ENCODE results near the gene FHIT.
A peak's percentile ranks its signal among the peaks of the same experiment; 100 is the strongest.

Gene FHIT

GRCh38 chr3:60313231-60313798, 937.9 kb downstream of the FHIT start:
- DNase-seq, result no peak

DNA sequence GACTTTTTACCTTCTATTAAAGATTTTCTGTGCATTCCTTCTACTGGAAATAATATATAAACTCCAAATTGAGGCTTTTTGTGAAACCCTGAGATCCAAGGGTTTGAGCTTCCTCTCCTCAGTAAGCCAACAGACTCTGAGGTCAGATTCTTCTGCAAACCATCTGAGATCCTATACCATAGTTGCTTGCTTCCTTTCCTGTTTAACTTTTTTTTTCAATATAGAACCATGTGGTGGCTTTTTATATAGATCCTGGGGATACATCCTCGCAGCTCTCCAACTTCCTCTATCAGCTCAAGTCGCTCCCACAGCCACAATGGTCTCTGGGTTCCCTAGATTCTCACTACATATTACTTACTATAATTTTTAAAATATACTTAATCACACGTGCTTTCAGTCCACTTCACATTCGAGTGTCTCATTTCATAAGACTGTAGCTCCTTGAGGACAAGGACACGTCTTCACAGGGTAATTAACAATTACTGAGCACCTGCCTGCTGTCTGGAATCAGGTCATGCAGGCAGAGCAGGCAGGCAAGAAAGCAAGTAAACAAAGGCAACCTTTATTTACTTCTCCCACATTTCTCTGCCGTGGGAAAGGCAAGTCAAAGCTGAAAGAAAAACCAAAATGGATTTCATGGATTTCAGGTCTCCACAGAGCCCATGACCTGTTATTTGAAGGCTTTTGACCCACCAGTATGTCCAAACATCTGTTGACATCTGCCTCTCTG, 941.5 kb downstream of the FHIT start:
- DNase-seq, result no peak

GRCh38 chr3:60308808-60309207, 942.4 kb downstream of the FHIT start:
- no peak for DNase-seq

GRCh38 chr3:60307562-60308199, 943.6 kb downstream of the FHIT start:
- DNase-seq, result no peak

DNA sequence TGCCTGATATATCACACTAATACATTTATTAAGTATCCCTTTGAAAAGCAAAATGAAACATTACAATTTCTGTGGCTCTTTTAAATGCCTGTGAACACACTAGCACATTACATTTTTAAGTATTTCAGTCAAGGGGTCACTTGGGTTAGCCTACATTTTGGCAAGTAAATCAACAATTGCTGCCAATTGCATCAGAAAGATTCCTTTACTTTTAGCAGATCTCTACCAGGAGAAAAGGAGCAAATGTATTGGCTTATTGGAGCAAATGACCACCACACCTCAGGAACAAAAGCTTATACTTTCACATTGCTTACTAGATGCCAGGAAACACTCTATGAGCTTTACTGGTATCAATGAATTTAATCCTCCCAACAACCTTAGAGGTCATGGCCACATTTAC, 947.1 kb downstream of the FHIT start:
- no peak for DNase-seq

- no peak for DNase-seq
Measured at GRCh38 chr3:60303160-60303559, 948.1 kb downstream of the FHIT start.

DNA sequence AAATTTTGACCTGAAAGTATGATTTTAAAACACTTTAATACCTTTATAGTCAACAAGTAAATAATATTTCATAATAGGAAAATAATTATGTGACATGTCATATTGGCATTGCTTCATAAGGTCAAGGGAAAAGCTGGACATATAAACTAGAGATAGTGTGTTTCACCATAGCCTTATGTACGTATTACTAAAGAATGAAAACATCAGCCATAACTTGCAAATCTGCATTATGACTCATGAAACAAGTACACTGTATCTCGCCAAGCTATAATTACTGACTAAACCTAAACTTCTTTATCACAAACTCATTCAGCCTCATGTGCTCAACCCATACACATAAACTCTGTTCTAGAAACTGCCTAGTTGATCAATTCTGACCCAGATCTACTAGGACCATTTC, 950.1 kb downstream of the FHIT start:
- DNase-seq, result no peak

DNA sequence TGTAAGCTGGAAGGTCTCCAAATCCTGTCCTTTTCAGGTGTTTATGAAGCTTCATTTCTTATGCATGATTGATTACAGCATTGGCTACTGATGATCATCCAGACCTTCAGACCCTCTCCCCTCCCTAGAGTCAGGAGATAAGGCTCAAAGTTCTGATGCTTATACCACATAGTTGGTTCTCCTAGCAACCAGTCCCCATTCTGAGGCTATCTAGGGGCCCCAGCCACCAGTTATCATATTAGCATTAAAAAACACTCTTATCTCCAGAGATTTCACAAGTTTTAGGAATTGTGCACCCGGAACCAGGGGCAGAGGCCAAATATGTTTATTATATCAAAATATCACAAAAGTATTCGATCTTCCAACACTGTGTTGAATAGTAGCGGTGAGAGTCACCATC, 953.1 kb downstream of the FHIT start:
- no peak for DNase-seq

DNA sequence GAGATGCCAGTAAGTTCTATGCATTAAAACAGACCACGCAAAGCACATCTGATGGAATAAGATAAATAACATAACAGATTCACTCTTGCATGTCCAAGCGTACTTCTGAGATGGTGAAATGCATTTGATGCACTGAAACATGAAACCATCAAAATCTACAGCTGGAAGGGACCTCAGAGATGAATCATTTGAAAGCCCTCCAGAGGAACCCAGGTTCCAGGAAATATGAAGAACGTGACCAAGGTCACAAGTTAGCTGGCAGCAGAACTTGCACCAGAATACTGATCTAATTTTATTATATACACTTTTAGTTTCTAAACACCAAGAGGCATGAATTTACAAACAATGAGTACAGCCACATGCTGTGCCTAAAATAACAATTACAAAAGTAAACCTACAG, 957.1 kb downstream of the FHIT start:
- DNase-seq, result peak; percentile 8

GRCh38 chr3:60291115-60291514, 960.1 kb downstream of the FHIT start:
- no peak for DNase-seq

- DNase-seq, result no peak
Measured at GRCh38 chr3:60290122-60290492, 961.1 kb downstream of the FHIT start.

GRCh38 chr3:60289341-60290121, 961.7 kb downstream of the FHIT start:
- DNase-seq, result no peak

GRCh38 chr3:60282866-60283265, 968.4 kb downstream of the FHIT start:
- no peak for DNase-seq

GRCh38 chr3:60281970-60282369, 969.3 kb downstream of the FHIT start:
- DNase-seq, result no peak

DNA sequence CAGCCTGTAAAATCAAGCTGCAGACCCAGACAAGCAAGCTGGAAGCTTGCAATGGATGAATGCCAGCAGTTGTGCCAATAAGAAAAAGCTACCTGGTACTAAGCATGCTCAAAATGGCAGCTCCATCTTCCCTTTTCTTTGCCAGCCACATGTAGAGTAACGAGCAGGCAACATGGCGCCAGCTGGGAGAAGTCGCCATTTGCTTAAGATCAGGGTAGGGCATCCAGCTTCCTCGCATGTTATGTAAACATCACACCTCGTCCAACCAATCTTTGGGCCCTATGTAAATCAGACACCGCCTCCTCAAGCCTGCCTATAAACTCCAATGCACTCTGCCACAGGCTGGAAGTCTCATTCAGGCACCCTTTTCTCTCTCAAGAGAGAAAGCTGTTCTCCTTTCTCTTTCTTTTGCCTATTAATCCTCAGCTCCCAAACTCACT, 973.9 kb downstream of the FHIT start:
- no peak for DNase-seq

GRCh38 chr3:60276615-60277014, 974.6 kb downstream of the FHIT start:
- no peak for DNase-seq

DNA sequence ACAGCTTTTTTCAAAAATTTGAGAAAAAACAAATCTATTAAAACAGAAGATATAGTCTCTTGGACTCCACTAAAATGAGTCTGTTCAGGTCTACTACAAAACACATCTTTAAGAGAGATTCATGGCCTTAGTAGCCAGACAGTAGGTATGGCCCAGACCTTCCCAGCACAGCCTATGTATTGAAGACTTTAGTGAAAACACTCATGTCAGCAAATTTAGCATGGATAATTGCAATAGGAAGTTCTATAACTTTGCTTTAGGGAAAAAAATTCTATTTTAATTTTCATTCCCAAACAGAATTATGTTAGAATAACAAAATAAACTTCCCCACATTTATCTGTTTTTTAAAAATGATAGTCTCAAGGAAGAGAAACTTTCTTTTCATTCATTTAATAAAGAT, 976.6 kb downstream of the FHIT start:
- DNase-seq, result no peak

- no peak for DNase-seq
Measured at GRCh38 chr3:60274098-60274497, 977.2 kb downstream of the FHIT start.

DNA sequence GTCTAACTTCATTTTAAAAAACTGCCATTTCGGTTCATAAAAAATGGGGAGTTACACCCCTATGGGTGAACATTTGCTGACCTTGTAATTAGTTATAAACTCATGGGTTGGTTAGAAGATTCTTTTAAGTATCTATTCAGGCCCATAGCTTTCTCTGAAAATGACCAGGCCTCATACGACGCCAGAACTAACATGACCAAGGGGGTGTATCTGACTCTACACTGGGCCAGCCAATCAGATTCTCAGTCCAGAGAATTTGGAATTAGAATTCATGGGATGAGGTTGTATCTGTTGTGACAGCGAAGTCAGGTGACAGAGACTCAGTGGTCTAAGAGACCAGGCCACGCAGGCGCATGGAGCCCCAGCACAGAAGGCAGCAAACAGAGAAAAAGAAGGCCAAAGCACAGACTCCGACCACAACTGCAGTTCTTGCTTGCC, 981.4 kb downstream of the FHIT start:
- no peak for DNase-seq

GRCh38 chr3:60269377-60269776, 981.9 kb downstream of the FHIT start:
- DNase-seq, result no peak

DNA sequence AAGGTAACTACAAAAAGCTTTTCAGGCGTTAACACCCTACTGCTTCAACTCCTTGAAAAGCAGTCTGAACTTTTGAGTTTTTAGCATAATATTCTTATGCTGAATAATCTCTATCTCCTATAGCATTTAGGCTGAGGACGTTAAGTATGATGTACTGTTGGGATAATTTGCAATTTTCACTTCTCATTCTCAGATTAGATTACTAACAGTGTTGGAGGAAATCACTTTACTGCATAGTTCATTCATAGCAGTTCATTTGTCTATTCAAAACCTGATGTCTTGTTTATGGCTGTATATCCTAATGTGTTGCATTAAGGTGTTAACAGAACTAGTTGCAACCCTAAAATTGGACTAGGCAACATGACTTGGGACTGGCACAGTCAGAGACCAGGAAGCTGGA, 983.1 kb downstream of the FHIT start:
- DNase-seq, result no peak

GRCh38 chr3:60266444-60266843, 984.8 kb downstream of the FHIT start:
- no peak for DNase-seq

- no peak for DNase-seq
Measured at GRCh38 chr3:60263191-60263590, 988.1 kb downstream of the FHIT start.

- no peak for DNase-seq
Measured at GRCh38 chr3:60262546-60262945, 988.7 kb downstream of the FHIT start.
